Measurements from ENCODE around the gene MRGPRG.

The MRGPRG gene

GRCh38 chr11:3207526-3208189 lies 11.0 kb downstream of the MRGPRG start:
- no peak for DNase-seq (ENCODE audit: low read depth)

- no peak for DNase-seq (ENCODE audit: low read depth)
Observed at GRCh38 chr11:3206922-3207204, 11.8 kb downstream of the MRGPRG start.

GRCh38 chr11:3206156-3206921 lies 12.3 kb downstream of the MRGPRG start:
- DNase-seq (ENCODE audit: low read depth) = no peak

GRCh38 chr11:3205261-3206155 lies 13.1 kb downstream of the MRGPRG start:
- no peak for DNase-seq (ENCODE audit: low read depth)

GRCh38 chr11:3204141-3205015 lies 14.2 kb downstream of the MRGPRG start:
- DNase-seq (ENCODE audit: low read depth) = no peak

GRCh38 chr11:3203221-3204043 lies 15.2 kb downstream of the MRGPRG start:
- peak; percentile 6 for DNase-seq (ENCODE audit: low read depth)

GRCh38 chr11:3202759-3203158 lies 15.9 kb downstream of the MRGPRG start:
- no peak for DNase-seq (ENCODE audit: low read depth)

- no peak for DNase-seq (ENCODE audit: low read depth)
Observed at GRCh38 chr11:3202305-3202704, 16.3 kb downstream of the MRGPRG start.

- DNase-seq (ENCODE audit: low read depth) = no peak
Observed at GRCh38 chr11:3201677-3202181, 16.9 kb downstream of the MRGPRG start.

- no peak for DNase-seq (ENCODE audit: low read depth)
Observed at GRCh38 chr11:3201112-3201581, 17.5 kb downstream of the MRGPRG start.

GRCh38 chr11:3200388-3201111 lies 18.1 kb downstream of the MRGPRG start:
- no peak for DNase-seq (ENCODE audit: low read depth)

GRCh38 chr11:3199537-3200295 lies 18.9 kb downstream of the MRGPRG start:
- no peak for DNase-seq (ENCODE audit: low read depth)

- DNase-seq (ENCODE audit: low read depth) = no peak
Observed at GRCh38 chr11:3198815-3199214, 19.8 kb downstream of the MRGPRG start.

GRCh38 chr11:3197878-3198528 lies 20.6 kb downstream of the MRGPRG start:
- no peak for DNase-seq (ENCODE audit: low read depth)

- DNase-seq (ENCODE audit: low read depth) = no peak
Observed at GRCh38 chr11:3197044-3197695, 21.4 kb downstream of the MRGPRG start.

GRCh38 chr11:3196161-3197043 lies 22.2 kb downstream of the MRGPRG start:
- no peak for DNase-seq (ENCODE audit: low read depth)
